Stomach smooth muscle (tissue), 2 donors: ENCODE measurements around the gene UBE2E1.
"Not testable (repeated sequence)": the region's sequence is repeated elsewhere in the genome, so short reads cannot be mapped to it uniquely, and the experiment has no call there.

Experiments used
- H3K27ac ChIP-seq: one replicate; pipeline ENCODE4 v1.7.0; 2013; ENCODE audit warnings: mild to moderate bottlenecking, low read length, inconsistent platforms
- H3K27me3 ChIP-seq, 2 donors: one replicate each; pipeline ENCODE4 v1.7.0; 2013; ENCODE audit warnings: low read length in 2 of 2; ENCODE audit not compliant: insufficient read depth in 2 of 2, control insufficient read depth in 1 of 2
- H3K36me3 ChIP-seq, 2 donors: one replicate each; pipeline ENCODE4 v1.7.0; 2013; ENCODE audit warnings: low read length in 2 of 2; ENCODE audit not compliant: control insufficient read depth in 2 of 2, insufficient read depth in 2 of 2
- H3K4me1 ChIP-seq: one replicate; pipeline ENCODE4 v1.7.0; 2013; ENCODE audit warnings: low read length; ENCODE audit not compliant: control insufficient read depth, insufficient read depth
- H3K4me3 ChIP-seq, 2 donors: one replicate each; pipeline ENCODE4 v1.7.0; 2013; ENCODE audit warnings: low read length in 2 of 2
- H3K9ac ChIP-seq, 2 donors: one replicate each; pipeline ENCODE4 v1.7.0; 2013; ENCODE audit warnings: low read length in 2 of 2, mild to moderate bottlenecking in 1 of 2
- H3K9me3 ChIP-seq, 2 donors: one replicate each; pipeline ENCODE4 v1.7.0; 2013; ENCODE audit warnings: low read length in 2 of 2; ENCODE audit not compliant: control insufficient read depth in 2 of 2
- donor health status: healthy.
- donor health status: Pancreatic carcinoma.

The UBE2E1 gene

DNA sequence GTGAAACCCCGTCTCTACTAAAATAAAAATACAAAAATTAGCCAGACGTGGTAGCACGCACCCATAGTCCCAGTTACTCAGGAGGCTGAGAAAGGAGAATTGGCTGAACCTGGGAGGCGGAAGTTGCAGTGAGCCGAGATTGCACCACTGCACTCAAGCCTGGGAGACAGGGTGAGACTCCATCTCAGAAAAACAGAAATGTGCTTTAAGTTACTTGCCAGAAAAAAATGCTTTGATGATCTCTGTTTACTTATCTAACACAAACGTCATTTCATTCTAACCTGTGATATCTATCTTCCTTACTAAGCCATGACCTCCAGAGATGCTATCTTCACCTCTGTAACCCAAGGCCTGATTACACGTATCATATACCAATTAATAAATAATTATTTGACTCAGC lies 103.6 kb downstream of the UBE2E1 start:
- H3K27me3 ChIP-seq, result no peaks in the 10 kb centered on the region
- no peaks in the 10 kb centered on the region for H3K4me1 ChIP-seq
- peaks cover 0 to 3% of the 10 kb centered on the region in 2 donors for H3K36me3 ChIP-seq
- no peak overlapping the region for H3K27ac ChIP-seq
- H3K9ac ChIP-seq, result no peak overlapping the region
- no peak overlapping the region for H3K4me3 ChIP-seq
- no peaks in the 10 kb centered on the region for H3K9me3 ChIP-seq

DNA sequence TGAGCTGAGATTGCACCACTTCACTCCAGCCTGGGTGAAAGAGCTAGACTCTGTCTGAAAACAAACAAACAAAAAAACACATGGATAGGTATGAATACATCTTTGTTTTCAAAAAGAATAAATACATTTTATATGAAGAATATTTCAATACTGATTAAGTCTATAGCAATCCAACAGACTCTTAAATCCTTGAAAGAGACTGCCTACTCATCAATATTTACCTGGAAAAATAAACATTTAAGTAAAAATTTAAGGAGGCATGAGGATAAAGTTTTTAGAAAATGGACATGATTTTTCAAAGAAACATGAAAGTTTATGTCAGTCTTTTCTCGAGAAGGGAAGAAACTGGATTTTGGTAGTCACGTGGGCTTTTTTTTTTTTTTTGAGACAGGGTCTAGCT lies 105.6 kb downstream of the UBE2E1 start:
- Histone ChIP-seq H3K36me3 (peaks cover 0 to 3% of the 10 kb centered on the region in 2 donors), H3K27me3 (no peaks in the 10 kb centered on the region), H3K4me3 (no peak overlapping the region), H3K4me1 (no peaks in the 10 kb centered on the region), H3K9ac (no peak overlapping the region), H3K9me3 (no peaks in the 10 kb centered on the region), H3K27ac (no peak overlapping the region)

DNA sequence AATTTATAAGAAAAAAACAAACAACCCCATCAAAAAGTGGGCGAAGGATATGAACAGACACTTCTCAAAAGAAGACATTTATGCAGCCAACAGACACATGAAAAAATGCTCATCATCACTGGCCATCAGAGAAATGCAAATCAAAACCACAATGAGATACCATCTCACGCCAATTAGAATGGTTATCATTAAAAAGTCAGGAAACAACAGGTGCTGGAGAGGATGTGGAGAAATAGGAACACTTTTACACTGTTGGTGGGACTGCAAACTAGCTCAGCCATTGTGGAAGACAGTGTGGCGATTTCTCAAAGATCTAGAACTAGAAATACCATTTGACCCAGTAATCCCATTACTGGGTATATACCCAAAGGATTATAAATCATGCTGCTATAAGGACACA lies 106.6 kb downstream of the UBE2E1 start:
- not testable (repeated sequence) for H3K4me3 ChIP-seq, H3K9ac ChIP-seq, H3K4me1 ChIP-seq, H3K27ac ChIP-seq, H3K27me3 ChIP-seq, H3K9me3 ChIP-seq, H3K36me3 ChIP-seq

DNA sequence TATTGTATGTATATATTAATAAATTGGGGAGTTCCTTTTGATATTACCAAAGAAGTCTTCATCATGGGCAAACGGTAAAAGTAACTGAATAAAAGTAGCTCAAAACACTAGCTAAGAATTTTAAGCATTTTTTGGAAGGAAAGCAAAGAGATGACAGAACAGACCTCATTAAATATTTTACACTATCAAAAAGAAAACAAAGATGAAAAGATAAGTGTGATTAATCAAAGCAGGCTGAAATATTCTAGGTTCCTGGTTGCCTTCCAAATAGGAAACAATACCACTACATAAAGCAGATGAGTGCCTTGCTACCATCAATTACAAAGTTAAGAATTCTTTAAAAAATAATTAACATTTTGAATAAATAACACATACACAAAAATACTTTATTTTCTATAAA lies 107.4 kb downstream of the UBE2E1 start:
- Histone ChIP-seq H3K27ac (no peak overlapping the region), H3K9me3 (no peaks in the 10 kb centered on the region), H3K4me1 (peaks cover 1% of the 10 kb centered on the region), H3K4me3 (no peak overlapping the region), H3K9ac (no peak overlapping the region), H3K27me3 (no peaks in the 10 kb centered on the region), H3K36me3 (peaks cover 0 to under 1% of the 10 kb centered on the region in 2 donors)

DNA sequence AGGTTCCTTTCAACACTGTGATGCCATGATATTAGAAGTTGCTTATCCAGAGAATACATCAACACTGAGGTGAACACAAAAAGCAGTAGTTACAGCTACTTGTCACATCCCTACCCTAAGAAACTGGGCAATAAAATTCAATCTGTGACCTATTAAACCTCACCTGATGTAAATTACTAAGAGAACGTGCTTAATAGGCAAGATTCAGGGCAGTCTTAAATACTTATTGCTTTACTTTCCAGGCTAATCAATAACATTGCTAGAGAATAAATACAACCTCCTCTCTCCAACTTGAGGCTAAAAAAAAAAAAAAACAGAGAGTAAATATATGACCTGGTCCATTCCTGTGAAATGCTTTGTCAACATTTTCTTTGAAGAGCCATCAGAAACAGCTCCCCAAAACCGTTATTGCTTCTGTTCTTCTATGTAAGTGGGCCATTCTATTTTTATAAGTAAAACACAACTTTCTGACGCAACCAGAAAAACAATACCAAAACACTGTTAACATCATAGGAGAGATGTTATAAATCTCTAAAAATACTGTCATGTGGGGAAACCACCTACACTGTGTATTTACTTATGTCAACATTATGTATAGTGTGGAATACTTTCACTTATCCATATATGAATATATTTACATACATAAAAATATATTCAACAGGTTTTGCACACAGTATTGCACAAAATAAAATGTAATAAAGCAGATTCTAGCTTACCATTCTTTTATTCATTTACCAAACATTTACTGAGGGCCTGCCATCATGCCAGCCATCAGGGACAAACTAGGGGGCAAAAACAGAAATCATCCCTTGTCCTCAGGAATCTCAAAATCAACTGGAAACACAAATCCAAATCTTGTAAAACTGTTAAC lies 108.4 kb downstream of the UBE2E1 start:
- Histone ChIP-seq H3K4me1 (peaks cover 9% of the 10 kb centered on the region), H3K27ac (no peak overlapping the region), H3K27me3 (no peaks in the 10 kb centered on the region), H3K36me3 (peaks cover 2 to 7% of the 10 kb centered on the region in 2 donors), H3K9ac (peak overlapping the region in 1 of 2 donors; percentile 27), H3K9me3 (no peaks in the 10 kb centered on the region), H3K4me3 (no peak overlapping the region)

DNA sequence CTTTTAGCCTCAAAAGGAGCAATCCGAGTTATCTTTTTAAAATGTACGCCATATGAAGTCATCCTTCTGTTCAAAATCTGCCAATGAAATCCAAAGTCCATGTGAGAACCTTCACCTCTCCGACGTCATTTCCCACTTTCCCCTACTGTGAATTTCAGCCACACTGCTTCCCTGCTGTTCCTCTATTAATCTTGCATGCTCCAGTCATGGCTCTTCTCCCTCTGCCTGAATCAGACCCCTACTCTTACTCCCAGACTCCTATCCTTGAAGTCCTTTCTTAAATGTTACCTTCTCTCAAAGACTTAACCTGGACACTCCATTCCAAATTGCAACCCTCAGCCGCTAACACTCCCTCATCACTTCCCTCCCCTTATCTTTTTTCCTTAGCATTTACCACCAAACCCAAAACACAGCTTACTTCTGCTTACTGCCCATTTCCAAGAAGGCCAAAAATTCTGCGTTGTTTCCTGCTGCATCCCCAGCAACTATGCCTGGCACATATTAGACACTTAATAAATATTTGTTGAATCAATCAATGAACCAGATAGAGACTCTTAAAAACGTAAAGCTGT lies 109.9 kb downstream of the UBE2E1 start:
- no peak overlapping the region for H3K27ac ChIP-seq
- peaks cover 8 to 15% of the 10 kb centered on the region in 2 donors for H3K36me3 ChIP-seq
- peaks cover 14% of the 10 kb centered on the region for H3K4me1 ChIP-seq
- peak overlapping the region; percentile 95 to 98 for H3K4me3 ChIP-seq
- no peaks in the 10 kb centered on the region for H3K9me3 ChIP-seq
- H3K9ac ChIP-seq, result peak overlapping the region in 1 of 2 donors; percentile 86
- no peaks in the 10 kb centered on the region for H3K27me3 ChIP-seq

DNA sequence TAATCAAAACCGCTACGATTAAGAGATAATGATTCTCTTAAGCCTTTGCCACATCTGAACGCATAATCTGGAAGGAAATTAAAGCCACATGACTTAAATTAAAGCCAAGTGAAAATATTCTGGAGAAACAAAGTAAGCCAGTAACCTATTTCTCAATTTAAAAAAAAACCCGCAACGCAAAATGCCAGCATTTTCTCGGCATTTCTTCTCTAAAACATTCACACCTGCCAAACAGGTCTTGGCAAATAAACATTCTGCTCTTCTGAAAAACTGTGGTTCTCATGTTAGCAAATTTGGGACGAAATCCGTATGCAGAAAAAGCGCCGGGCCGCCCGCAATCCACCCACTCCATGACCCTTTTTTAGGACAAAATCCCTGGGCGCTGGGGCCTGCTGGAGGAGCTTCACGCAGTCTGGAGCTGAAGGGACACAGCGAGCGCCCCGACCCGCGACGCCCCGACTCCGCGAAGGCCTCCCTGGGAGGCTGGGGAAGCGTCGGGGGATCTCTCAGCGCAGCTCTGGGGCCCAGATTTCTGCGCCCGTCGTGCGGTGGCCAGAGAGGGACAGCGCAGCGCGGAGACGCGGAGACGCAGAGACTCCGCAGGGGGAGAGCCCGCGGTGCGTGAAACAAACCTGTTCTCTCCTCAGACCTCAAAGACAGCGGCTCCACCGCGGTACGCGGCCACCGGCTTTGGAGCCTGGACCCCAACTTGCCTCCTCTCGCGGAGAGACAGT lies 110.6 kb downstream of the UBE2E1 start:
- H3K4me3 ChIP-seq, result peak overlapping the region; percentile 95 to 98
- peaks cover 8 to 15% of the 10 kb centered on the region in 2 donors for H3K36me3 ChIP-seq
- peak overlapping the region; percentile 71 for H3K27ac ChIP-seq
- no peaks in the 10 kb centered on the region for H3K27me3 ChIP-seq
- peak overlapping the region; percentile 86 to 92 for H3K9ac ChIP-seq
- peaks cover 14% of the 10 kb centered on the region for H3K4me1 ChIP-seq
- no peaks in the 10 kb centered on the region for H3K9me3 ChIP-seq

DNA sequence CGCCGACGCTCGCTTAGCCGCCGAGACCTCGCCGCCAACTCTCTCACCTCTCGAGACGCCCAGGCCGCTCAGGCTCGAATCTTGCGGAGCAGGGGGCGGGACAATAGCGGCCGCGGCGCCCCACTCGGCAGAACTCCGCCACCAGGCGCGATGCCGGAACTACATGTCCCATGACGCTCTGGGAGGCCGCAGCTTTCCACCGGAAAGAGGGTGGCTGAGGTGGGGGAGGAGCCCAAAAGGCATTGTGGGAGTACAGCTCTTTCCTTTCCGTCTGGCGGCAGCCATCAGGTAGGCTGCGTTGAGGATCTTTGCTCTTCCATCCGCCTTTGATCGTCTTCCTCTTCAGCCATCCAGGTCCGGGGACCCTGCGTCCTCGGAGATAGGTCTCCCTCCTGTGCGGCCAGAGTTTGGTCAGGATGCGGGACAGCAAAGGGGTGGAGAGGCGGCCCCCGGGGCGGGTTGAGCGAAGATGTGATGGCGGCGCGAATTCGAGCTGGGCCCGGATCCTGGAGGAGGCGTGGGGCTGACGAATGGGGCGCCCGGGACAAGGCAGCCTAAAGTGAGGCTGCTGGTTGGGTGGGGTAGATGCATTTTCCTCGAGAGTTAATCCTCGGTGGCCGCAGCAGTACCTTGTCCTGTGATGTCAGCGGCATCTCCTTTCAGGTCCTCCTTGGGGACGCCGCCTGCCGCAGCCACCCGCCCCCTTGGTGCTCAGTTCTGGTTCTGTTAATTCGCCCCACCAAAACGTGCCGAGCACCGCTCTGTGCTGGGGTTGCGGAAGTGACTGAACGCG lies 111.3 kb downstream of the UBE2E1 start, which contains the start of the genes NKIRAS1 and RPL15:
Gene NKIRAS1 (minus strand): TSS at position 105 of the 793 bp plus-strand sequence. CDS start 6,086 bp downstream, outside the sequence.
Gene RPL15 (plus strand): TSS at position 247 of the 793 bp plus-strand sequence. CDS start 728 bp downstream, outside the sequence.
- H3K9me3 ChIP-seq, result no peaks in the 10 kb centered on the region
- peaks cover 8 to 19% of the 10 kb centered on the region in 2 donors for H3K36me3 ChIP-seq
- peak within 1 kb of the TSS; percentile 95 to 98 for H3K4me3 ChIP-seq
- H3K9ac ChIP-seq, result peak within 1 kb of the TSS; percentile 95 to 99
- peaks cover 14% of the 10 kb centered on the region for H3K4me1 ChIP-seq
- peak within 1 kb of the TSS; percentile 92 for H3K27ac ChIP-seq
- no peaks in the 10 kb centered on the region for H3K27me3 ChIP-seq

DNA sequence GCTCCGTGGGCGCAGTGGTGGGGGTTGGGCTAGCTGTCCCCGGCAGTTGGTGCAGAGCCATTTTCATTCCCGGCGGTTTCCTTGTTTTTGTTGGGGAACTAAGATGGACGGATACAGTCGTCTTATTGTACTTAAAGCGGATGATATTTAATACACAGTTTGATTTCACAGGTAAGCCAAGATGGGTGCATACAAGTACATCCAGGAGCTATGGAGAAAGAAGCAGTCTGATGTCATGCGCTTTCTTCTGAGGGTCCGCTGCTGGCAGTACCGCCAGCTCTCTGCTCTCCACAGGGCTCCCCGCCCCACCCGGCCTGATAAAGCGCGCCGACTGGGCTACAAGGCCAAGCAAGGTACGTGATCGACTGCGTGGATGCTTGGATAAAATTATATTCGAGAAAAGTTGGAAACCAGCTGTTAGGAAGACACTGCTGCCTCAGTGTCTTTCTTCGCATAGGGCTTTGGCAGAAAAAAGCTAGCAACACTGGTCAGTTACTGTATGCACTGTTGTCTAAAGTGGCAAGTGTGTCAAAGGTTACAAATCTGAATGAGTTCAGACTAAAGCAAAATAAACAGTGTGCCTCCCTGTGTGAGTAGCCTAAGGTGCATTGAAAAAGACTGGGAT lies 112.0 kb downstream of the UBE2E1 start:
- peaks cover 14% of the 10 kb centered on the region for H3K4me1 ChIP-seq

More for the DNA sequence above, 112.0 kb downstream of the UBE2E1 start:
- H3K9me3 ChIP-seq, H3K27me3 ChIP-seq: not testable (repeated sequence)
- Histone ChIP-seq H3K4me3 (peak overlapping the region; percentile 95 to 98), H3K27ac (peak overlapping the region; percentile 92), H3K9ac (peak overlapping the region; percentile 95 to 99), H3K36me3 (peaks cover 8 to 21% of the 10 kb centered on the region in 2 donors)
